Measurements from ENCODE around the gene PTPRT. TPM values are rescaled to one million over a fixed set of nuclear protein-coding genes. Genes with fewer than 3 reads are reported as not detected.

Gene PTPRT
- total and polyA plus RNA-seq, 10 of the 15 experiments (the other 5 are each of a cell fraction or from before 2014, with no cell fraction given), result not detected

DNA sequence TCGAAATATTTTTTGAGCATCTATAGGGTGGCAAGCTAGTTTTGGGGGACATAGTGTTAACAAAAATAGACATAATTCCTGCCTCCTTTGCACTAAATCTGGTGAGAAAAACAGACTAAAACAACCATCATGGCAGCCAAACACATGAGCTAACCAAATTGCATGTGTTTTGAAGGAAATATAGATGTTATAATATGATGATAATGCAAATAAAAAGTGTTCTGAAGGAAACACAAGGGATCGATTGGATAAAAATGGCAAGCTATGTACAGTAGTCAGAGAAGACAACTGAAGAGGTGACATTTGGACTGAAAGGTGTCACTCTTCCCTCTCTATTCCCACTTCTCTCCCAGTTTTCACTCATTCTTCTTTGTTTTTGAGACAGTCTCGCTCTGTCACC is 706.9 kb downstream of the PTPRT start:
- no peak for FAIRE-seq
- no peak for ATAC-seq
- Histone ChIP-seq H3K27ac (ENCODE audit: control insufficient read depth, insufficient read depth) (no peak overlapping the region), H3K4me1 (ENCODE audit: control insufficient read depth, insufficient read depth, low read length) (no peaks in the 10 kb centered on the region), H3K4me2 (ENCODE audit: control insufficient read depth, insufficient read depth) (no peak overlapping the region), H3K9ac (ENCODE audit: control insufficient read depth, insufficient read depth, low read length) (no peak overlapping the region), H3K79me2 (ENCODE audit: control insufficient read depth, insufficient read depth, low read length) (no peaks in the 10 kb centered on the region), H3K4me3 (no peak overlapping the region), H3K27me3 (replicated peaks in 1 of 2; ENCODE audit: control insufficient read depth in 2 of 2, insufficient read depth in 2 of 2, low read length in 1 of 2) (no peaks in the 10 kb centered on the region; a peak in 1 of 4 replicates), H3K9me3 (replicated peaks; ENCODE audit: control insufficient read depth, insufficient read depth, low read length) (no peaks in the 10 kb centered on the region), H4K20me1 (ENCODE audit: control insufficient read depth, insufficient read depth) (no peaks in the 10 kb centered on the region), H2AFZ (ENCODE audit: control insufficient read depth, low read depth, low read length) (no peak overlapping the region), H3K36me3 (ENCODE audit: control insufficient read depth in 2 of 2, insufficient read depth in 2 of 2, low read length in 1 of 2) (no peaks in the 10 kb centered on the region)
- ChIA-PET POLR2A (no interaction called here), RAD21 (ENCODE audit: unreplicated experiment) (no interaction called here), CTCF (interaction anchor here (1.1 kb wide), 1 partner anchor 42 kb away, joined by 3 read pairs; no protein-coding TSS in a partner anchor), SMC1A (ENCODE audit: uncharacterized antibody, unreplicated experiment) (interaction anchor here (0.7 kb wide), 1 partner anchor 1718 kb away, joined by 3 read pairs; no protein-coding TSS in a partner anchor)
- 22% methylated on average over 3 of the region's 3 CpGs for WGBS (ENCODE audit: insufficient coverage, insufficient replicate concordance, low lambda C conversion rate, missing lambda C conversion rate)
- in situ Hi-C loops (cut with MboI) (no loop called here), intact Hi-C loops (cut with micrococcal nuclease; ENCODE audit: unreplicated experiment) (no loop called here)
- no peak for DNase-seq (ENCODE audit: low read depth, low spot score)
- no TSS peak for BruUV-seq (replicated peaks)
- no peak for TF ChIP-seq KDM1A (IDR thresholded peaks at IDR 0.05; ENCODE audit: borderline replicate concordance)
- no peak for TF ChIP-seq NFXL1 (IDR thresholded peaks at IDR 0.05; ENCODE audit: borderline replicate concordance)
- TF ChIP-seq, protein P1, sequence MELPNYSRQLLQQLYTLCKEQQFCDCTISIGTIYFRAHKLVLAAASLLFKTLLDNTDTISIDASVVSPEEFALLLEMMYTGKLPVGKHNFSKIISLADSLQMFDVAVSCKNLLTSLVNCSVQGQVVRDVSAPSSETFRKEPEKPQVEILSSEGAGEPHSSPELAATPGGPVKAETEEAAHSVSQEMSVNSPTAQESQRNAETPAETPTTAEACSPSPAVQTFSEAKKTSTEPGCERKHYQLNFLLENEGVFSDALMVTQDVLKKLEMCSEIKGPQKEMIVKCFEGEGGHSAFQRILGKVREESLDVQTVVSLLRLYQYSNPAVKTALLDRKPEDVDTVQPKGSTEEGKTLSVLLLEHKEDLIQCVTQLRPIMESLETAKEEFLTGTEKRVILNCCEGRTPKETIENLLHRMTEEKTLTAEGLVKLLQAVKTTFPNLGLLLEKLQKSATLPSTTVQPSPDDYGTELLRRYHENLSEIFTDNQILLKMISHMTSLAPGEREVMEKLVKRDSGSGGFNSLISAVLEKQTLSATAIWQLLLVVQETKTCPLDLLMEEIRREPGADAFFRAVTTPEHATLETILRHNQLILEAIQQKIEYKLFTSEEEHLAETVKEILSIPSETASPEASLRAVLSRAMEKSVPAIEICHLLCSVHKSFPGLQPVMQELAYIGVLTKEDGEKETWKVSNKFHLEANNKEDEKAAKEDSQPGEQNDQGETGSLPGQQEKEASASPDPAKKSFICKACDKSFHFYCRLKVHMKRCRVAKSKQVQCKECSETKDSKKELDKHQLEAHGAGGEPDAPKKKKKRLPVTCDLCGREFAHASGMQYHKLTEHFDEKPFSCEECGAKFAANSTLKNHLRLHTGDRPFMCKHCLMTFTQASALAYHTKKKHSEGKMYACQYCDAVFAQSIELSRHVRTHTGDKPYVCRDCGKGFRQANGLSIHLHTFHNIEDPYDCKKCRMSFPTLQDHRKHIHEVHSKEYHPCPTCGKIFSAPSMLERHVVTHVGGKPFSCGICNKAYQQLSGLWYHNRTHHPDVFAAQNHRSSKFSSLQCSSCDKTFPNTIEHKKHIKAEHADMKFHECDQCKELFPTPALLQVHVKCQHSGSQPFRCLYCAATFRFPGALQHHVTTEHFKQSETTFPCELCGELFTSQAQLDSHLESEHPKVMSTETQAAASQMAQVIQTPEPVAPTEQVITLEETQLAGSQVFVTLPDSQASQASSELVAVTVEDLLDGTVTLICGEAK (IDR thresholded peaks at IDR 0.05; ENCODE audit: borderline replicate concordance), result no peak
- no peak for TF ChIP-seq TBL1XR1 (IDR thresholded peaks at IDR 0.05; ENCODE audit: low read depth, low read length)
- no peak for TF ChIP-seq ZNF274 (IDR thresholded peaks at IDR 0.05; ENCODE audit: insufficient read depth, insufficient read length)
- TF ChIP-seq, protein P2, sequence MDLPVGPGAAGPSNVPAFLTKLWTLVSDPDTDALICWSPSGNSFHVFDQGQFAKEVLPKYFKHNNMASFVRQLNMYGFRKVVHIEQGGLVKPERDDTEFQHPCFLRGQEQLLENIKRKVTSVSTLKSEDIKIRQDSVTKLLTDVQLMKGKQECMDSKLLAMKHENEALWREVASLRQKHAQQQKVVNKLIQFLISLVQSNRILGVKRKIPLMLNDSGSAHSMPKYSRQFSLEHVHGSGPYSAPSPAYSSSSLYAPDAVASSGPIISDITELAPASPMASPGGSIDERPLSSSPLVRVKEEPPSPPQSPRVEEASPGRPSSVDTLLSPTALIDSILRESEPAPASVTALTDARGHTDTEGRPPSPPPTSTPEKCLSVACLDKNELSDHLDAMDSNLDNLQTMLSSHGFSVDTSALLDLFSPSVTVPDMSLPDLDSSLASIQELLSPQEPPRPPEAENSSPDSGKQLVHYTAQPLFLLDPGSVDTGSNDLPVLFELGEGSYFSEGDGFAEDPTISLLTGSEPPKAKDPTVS (IDR thresholded peaks at IDR 0.05; ENCODE audit: low read depth, low read length), result no peak
- no peak for TF ChIP-seq MEF2A (IDR thresholded peaks at IDR 0.05; ENCODE audit: insufficient read depth, low read depth, low read length)
